Effector CD4-positive, alpha-beta T cell (primary cell): ENCODE measurements around the gene HSD17B11.
"Not testable (repeated sequence)": the region's sequence is repeated elsewhere in the genome, so short reads cannot be mapped to it uniquely, and the experiment has no call there.

Experiments used
- DNase-seq: peaks from one replicate; pipeline ENCODE4 v3.0.0-alpha.2; 2020
- total RNA-seq: gene quantifications from one replicate; lab custom pipeline; 2026; lab: John Stamatoyannopoulos, UW

HSD17B11 gene
- 34.3 reads per million, percentile 59 among the genes with 10 or more reads in this experiment for total RNA-seq

- peak; percentile 75 for DNase-seq
Measured at GRCh38 chr4:87390891-87391575, at the start of gene HSD17B11. Gene HSD17B11, minus strand, starts transcription at chr4:87391188. Its CDS starts 118 bp downstream, at chr4:87391070.

- DNase-seq: no peak
Measured at GRCh38 chr4:87433342-87433741, 42.4 kb upstream of the HSD17B11 start.

- no peak for DNase-seq
Measured at GRCh38 chr4:87430038-87430437, 39.0 kb upstream of the HSD17B11 start.

GRCh38 chr4:87428979-87429378 lies 38.0 kb upstream of the HSD17B11 start:
- no peak for DNase-seq

- no peak for DNase-seq
Measured at GRCh38 chr4:87427518-87427868, 36.5 kb upstream of the HSD17B11 start.

- no peak for DNase-seq
Measured at GRCh38 chr4:87426865-87427517, 36.0 kb upstream of the HSD17B11 start.

GRCh38 chr4:87425711-87426110 lies 34.7 kb upstream of the HSD17B11 start:
- no peak for DNase-seq

- DNase-seq: not testable (repeated sequence)
Measured at GRCh38 chr4:87424099-87424543, 33.1 kb upstream of the HSD17B11 start.

- DNase-seq: no peak
Measured at GRCh38 chr4:87423317-87424098, 32.5 kb upstream of the HSD17B11 start.

GRCh38 chr4:87422104-87423052 lies 31.4 kb upstream of the HSD17B11 start, which contains the start of gene NUDT9:
Gene NUDT9, plus strand, starts transcription at chr4:87422573. Its CDS starts 333 bp downstream, at chr4:87422906.
- peak; percentile 89 for DNase-seq

- DNase-seq: no peak
Measured at GRCh38 chr4:87420276-87420830, 29.4 kb upstream of the HSD17B11 start.

GRCh38 chr4:87419578-87420249 lies 28.7 kb upstream of the HSD17B11 start:
- DNase-seq: no peak

- DNase-seq: not testable (repeated sequence)
Measured at GRCh38 chr4:87418410-87418809, 27.4 kb upstream of the HSD17B11 start.

- no peak for DNase-seq
Measured at GRCh38 chr4:87416965-87417364, 26.0 kb upstream of the HSD17B11 start.

- DNase-seq: no peak
Measured at GRCh38 chr4:87414816-87415215, 23.8 kb upstream of the HSD17B11 start.

- DNase-seq: no peak
Measured at GRCh38 chr4:87410679-87411078, 19.7 kb upstream of the HSD17B11 start.

- DNase-seq: no peak
Measured at GRCh38 chr4:87410157-87410556, 19.2 kb upstream of the HSD17B11 start.

- no peak for DNase-seq
Measured at GRCh38 chr4:87409420-87409939, 18.5 kb upstream of the HSD17B11 start.

GRCh38 chr4:87406902-87407301 lies 15.9 kb upstream of the HSD17B11 start:
- not testable (repeated sequence) for DNase-seq

- DNase-seq: no peak
Measured at GRCh38 chr4:87406462-87406861, 15.5 kb upstream of the HSD17B11 start.
